NCI-H1092 treated with DMSO at 0.1 percent for 48 hours (cell line): Measurements from ENCODE around the gene NHSL1.
A peak's percentile ranks its signal among the peaks of the same experiment; 100 is the strongest.

Experiments used
- DNase-seq: peaks from one replicate; lab custom pipeline; 2025; lab: John Stamatoyannopoulos, UW

NHSL1 gene

GRCh38 chr6:138524526-138524925 lies 25.2 kb upstream of the NHSL1 start:
- DNase-seq = no peak

GRCh38 chr6:138523347-138524210 lies 24.3 kb upstream of the NHSL1 start:
- DNase-seq = no peak

- DNase-seq = no peak
These were observed 23.3 kb upstream of the NHSL1 start for GRCh38 chr6:138522611-138523010.

- DNase-seq = no peak
These were observed 22.5 kb upstream of the NHSL1 start for GRCh38 chr6:138521790-138522189.

GRCh38 chr6:138520463-138520862 lies 21.2 kb upstream of the NHSL1 start:
- DNase-seq = no peak

GRCh38 chr6:138518054-138518453 lies 18.8 kb upstream of the NHSL1 start:
- DNase-seq = no peak

GRCh38 chr6:138517635-138518034 lies 18.3 kb upstream of the NHSL1 start:
- no peak for DNase-seq

- no peak for DNase-seq
These were observed 16.5 kb upstream of the NHSL1 start for GRCh38 chr6:138515657-138516248.

- DNase-seq = no peak
These were observed 15.7 kb upstream of the NHSL1 start for GRCh38 chr6:138514860-138515540.

GRCh38 chr6:138512609-138513008 lies 13.3 kb upstream of the NHSL1 start:
- no peak for DNase-seq

- DNase-seq = no peak
These were observed 10.8 kb upstream of the NHSL1 start for GRCh38 chr6:138510093-138510492.

- peak; percentile 34 for DNase-seq
These were observed 10.1 kb upstream of the NHSL1 start for GRCh38 chr6:138509371-138509770.

GRCh38 chr6:138508676-138508988 lies 9.3 kb upstream of the NHSL1 start:
- DNase-seq = no peak

GRCh38 chr6:138507977-138508675 lies 8.8 kb upstream of the NHSL1 start:
- DNase-seq = no peak

GRCh38 chr6:138504764-138505689 lies 5.7 kb upstream of the NHSL1 start:
- no peak for DNase-seq

GRCh38 chr6:138503881-138504680 lies 4.8 kb upstream of the NHSL1 start:
- DNase-seq = no peak

GRCh38 chr6:138502546-138502945 lies 3.3 kb upstream of the NHSL1 start:
- no peak for DNase-seq

- DNase-seq = no peak
These were observed 1.7 kb upstream of the NHSL1 start for GRCh38 chr6:138500867-138501446.

- no peak for DNase-seq
These were observed 861 bp upstream of the NHSL1 start for GRCh38 chr6:138500045-138500665.
